SU-DHL-6 (cell line): ENCODE results near the gene PHC1.

Experiments used
- H2AFZ ChIP-seq: fragments of 200-600 bp; sonication (generic); 2 replicates; pipeline ENCODE4 v1.6.1; 2014; ENCODE audit warnings: low read depth, mild to moderate bottlenecking, moderate library complexity, mixed read lengths, antibody characterized with exemption, low read length; ENCODE audit not compliant: severe bottlenecking
- H3F3A ChIP-seq: fragments of 200-600 bp; shearing (Covaris generic); 2 replicates; pipeline ENCODE4 v1.6.0; 2016; ENCODE audit warnings: antibody characterized with exemption, mild to moderate bottlenecking; ENCODE audit not compliant: insufficient read depth
- H3K27ac ChIP-seq: fragments of 200-600 bp; sonication (generic); 2 replicates; pipeline ENCODE4 v1.5.1; 2016; ENCODE audit warnings: low read depth, mild to moderate bottlenecking, low read length, moderate library complexity, mixed read lengths
- H3K27me3 ChIP-seq: fragments of 200-600 bp; sonication (generic), shearing (Covaris generic); 2 replicates; pipeline ENCODE4 v1.6.0; 2014; ENCODE audit warnings: mild to moderate bottlenecking, low read length
- H3K36me3 ChIP-seq: fragments of 200-600 bp; sonication (generic); 2 replicates; pipeline ENCODE4 v1.6.1; 2014; ENCODE audit warnings: mild to moderate bottlenecking, low read length, mixed read lengths
- H3K4me2 ChIP-seq: fragments of 300-600, 200-600 bp; shearing (Covaris generic), sonication (generic); 2 replicates; pipeline ENCODE4 v1.6.0; 2014; ENCODE audit warnings: low read length, low read depth, mild to moderate bottlenecking; ENCODE audit not compliant: poor library complexity, severe bottlenecking
- H3K4me3 ChIP-seq: fragments of 200-600 bp; sonication (generic); 2 replicates; pipeline ENCODE4 v1.5.1; 2014; ENCODE audit warnings: antibody characterized with exemption, low read length, mild to moderate bottlenecking, mixed read lengths; ENCODE audit not compliant: insufficient read depth, poor library complexity, severe bottlenecking
- H3K79me2 ChIP-seq: fragments of 200-600 bp; sonication (generic); 2 replicates; pipeline ENCODE4 v1.6.1; 2014; ENCODE audit warnings: mild to moderate bottlenecking, low read length, moderate library complexity; ENCODE audit not compliant: insufficient read depth
- H3K9ac ChIP-seq: fragments of 200-600 bp; sonication (generic); 2 replicates; pipeline ENCODE4 v1.7.0; 2014; ENCODE audit warnings: mild to moderate bottlenecking, low read length
- H3K9me2 ChIP-seq: fragments of 200-600 bp; sonication (generic); replicated peaks from 2 replicates; pipeline ENCODE4 v1.6.1; 2014; ENCODE audit warnings: low read length; ENCODE audit not compliant: insufficient read depth
- H3K9me3 ChIP-seq: fragments of 200-600 bp; sonication (generic); 2 replicates; pipeline ENCODE4 v1.6.1; 2014; ENCODE audit warnings: low read length, mixed read lengths; ENCODE audit not compliant: insufficient read depth
- H4K20me1 ChIP-seq: fragments of 200-600 bp; sonication (generic); 2 replicates; pipeline ENCODE4 v1.6.1; 2014; ENCODE audit warnings: low read depth, mild to moderate bottlenecking, antibody characterized with exemption, low read length, moderate library complexity, mixed read lengths
- EZH2phosphoT487 ChIP-seq: fragments of 200-600 bp; sonication (generic), shearing (Covaris generic); conservative IDR thresholded peaks from 2 replicates; pipeline ENCODE4 v1.6.1; 2018; ENCODE audit warnings: mild to moderate bottlenecking, antibody characterized with exemption, low read length, moderate library complexity, mixed read lengths
- TF ChIP-seq, protein P1 (sequence below): fragments of 200-600 bp; sonication (generic); IDR thresholded peaks from one replicate; pipeline ENCODE4 v1.5.1; 2017; ENCODE audit warnings: antibody characterized with exemption, mild to moderate bottlenecking, low read length, moderate library complexity; ENCODE audit not compliant: insufficient read depth, poor library complexity, severe bottlenecking

PHC1 gene

DNA sequence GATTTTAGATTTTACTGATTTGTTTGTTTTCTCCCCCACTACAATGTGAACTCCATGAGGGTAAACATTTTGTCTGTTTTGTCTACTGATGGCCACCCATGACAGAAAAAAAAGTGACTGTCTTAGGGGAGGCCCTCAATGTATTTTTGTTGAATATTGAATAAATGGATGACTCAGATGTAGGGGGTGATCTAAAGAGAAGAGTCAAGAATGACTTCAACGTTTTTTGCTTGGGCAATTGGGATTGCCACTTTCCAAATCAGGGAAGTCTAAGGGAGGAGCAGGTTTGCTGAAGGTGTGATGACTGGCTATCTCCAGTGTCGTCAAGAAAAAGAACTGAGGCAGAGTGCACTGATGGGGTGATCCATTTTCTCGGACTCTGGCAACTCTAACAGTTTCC, 10.7 kb upstream of the PHC1 start:
- H3K9me2 ChIP-seq, result no peaks in the 10 kb centered on the region
- no peaks in the 10 kb centered on the region for H3K9me3 ChIP-seq
- no peak overlapping the region for H2AFZ ChIP-seq
- H3K9ac ChIP-seq, result no peak overlapping the region
- H4K20me1 ChIP-seq, result no peaks in the 10 kb centered on the region
- H3K79me2 ChIP-seq, result no peaks in the 10 kb centered on the region
- no peaks in the 10 kb centered on the region for H3K27me3 ChIP-seq
- H3K27ac ChIP-seq, result no peak overlapping the region
- H3K36me3 ChIP-seq, result no peaks in the 10 kb centered on the region
- H3K4me3 ChIP-seq, result no peak overlapping the region
- no peak overlapping the region for H3K4me2 ChIP-seq
- no peak for TF ChIP-seq EZH2phosphoT487
- TF ChIP-seq, protein P1, sequence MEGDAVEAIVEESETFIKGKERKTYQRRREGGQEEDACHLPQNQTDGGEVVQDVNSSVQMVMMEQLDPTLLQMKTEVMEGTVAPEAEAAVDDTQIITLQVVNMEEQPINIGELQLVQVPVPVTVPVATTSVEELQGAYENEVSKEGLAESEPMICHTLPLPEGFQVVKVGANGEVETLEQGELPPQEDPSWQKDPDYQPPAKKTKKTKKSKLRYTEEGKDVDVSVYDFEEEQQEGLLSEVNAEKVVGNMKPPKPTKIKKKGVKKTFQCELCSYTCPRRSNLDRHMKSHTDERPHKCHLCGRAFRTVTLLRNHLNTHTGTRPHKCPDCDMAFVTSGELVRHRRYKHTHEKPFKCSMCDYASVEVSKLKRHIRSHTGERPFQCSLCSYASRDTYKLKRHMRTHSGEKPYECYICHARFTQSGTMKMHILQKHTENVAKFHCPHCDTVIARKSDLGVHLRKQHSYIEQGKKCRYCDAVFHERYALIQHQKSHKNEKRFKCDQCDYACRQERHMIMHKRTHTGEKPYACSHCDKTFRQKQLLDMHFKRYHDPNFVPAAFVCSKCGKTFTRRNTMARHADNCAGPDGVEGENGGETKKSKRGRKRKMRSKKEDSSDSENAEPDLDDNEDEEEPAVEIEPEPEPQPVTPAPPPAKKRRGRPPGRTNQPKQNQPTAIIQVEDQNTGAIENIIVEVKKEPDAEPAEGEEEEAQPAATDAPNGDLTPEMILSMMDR, result no peak
- H3F3A ChIP-seq, result no peaks in the 10 kb centered on the region

DNA sequence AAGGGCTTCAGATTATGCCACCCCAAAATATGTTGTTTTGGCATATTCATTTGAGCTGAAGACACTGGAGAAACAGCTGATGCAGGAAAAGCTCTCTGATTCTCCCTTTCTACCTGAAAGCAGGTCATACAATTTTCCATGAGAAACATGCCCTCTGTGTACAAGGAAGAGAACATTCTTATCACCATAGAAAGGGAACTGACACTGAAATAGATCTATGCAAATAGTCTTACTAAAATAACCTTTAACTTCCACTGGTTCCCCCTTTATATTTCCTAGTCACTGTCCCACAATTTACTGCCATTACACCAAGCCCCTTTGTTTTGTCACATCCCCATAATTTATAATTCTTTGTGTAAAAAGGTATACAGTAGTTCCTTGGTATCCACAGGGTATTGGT, 9.6 kb upstream of the PHC1 start:
- H3K4me2 ChIP-seq, result no peak overlapping the region

DNA sequence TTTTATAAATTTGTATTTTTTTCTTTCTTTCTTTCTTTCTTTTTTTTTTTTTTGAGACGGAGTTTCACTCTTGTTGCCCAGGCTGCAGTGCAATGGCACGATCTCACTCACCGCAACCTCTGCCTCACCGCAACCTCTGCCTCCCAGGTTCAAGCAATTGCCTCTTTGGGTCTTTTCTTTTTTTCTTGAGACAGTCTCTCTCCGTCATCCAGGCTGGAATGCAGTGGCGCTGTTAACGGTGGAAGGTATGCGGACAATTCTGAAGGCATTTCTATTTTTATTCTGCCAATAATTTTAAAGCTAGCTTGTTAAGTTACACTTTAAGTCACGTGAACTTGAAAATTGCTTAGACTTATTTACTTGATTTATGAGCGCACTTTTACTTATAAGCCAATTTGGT, 8.8 kb upstream of the PHC1 start:
- no peak overlapping the region for H2AFZ ChIP-seq
- no peak overlapping the region for H3K4me2 ChIP-seq
- H3K36me3 ChIP-seq, result no peaks in the 10 kb centered on the region
- no peak overlapping the region for H3K9ac ChIP-seq
- no peaks in the 10 kb centered on the region for H3K9me3 ChIP-seq
- H4K20me1 ChIP-seq, result no peaks in the 10 kb centered on the region
- no peak overlapping the region for H3K27ac ChIP-seq
- no peaks in the 10 kb centered on the region for H3K79me2 ChIP-seq
- H3K4me3 ChIP-seq, result no peak overlapping the region
- H3F3A ChIP-seq, result no peaks in the 10 kb centered on the region
- no peaks in the 10 kb centered on the region for H3K27me3 ChIP-seq
- H3K9me2 ChIP-seq, result no peaks in the 10 kb centered on the region
- TF ChIP-seq EZH2phosphoT487, result no peak
- TF ChIP-seq, protein P1, result no peak

More for the DNA sequence above, 9.6 kb upstream of the PHC1 start:
- Histone ChIP-seq H2AFZ (no peak overlapping the region), H3F3A (no peaks in the 10 kb centered on the region), H3K4me3 (no peak overlapping the region), H3K36me3 (no peaks in the 10 kb centered on the region), H3K9ac (no peak overlapping the region), H3K27ac (no peak overlapping the region), H4K20me1 (no peaks in the 10 kb centered on the region), H3K27me3 (no peaks in the 10 kb centered on the region), H3K9me3 (no peaks in the 10 kb centered on the region), H3K79me2 (no peaks in the 10 kb centered on the region), H3K9me2 (no peaks in the 10 kb centered on the region)
- TF ChIP-seq EZH2phosphoT487, result no peak
- TF ChIP-seq, protein P1, result no peak
